GM19043 (cell line): Measurements from ENCODE around the gene PCBP4.

Experiments
- ATAC-seq: cut with Tn5 transposase; IDR thresholded peaks from one replicate; pipeline ENCODE4 v1.9.1; 2021; ENCODE audit warnings: low read depth; ENCODE audit not compliant: unreplicated experiment

The PCBP4 gene

DNA sequence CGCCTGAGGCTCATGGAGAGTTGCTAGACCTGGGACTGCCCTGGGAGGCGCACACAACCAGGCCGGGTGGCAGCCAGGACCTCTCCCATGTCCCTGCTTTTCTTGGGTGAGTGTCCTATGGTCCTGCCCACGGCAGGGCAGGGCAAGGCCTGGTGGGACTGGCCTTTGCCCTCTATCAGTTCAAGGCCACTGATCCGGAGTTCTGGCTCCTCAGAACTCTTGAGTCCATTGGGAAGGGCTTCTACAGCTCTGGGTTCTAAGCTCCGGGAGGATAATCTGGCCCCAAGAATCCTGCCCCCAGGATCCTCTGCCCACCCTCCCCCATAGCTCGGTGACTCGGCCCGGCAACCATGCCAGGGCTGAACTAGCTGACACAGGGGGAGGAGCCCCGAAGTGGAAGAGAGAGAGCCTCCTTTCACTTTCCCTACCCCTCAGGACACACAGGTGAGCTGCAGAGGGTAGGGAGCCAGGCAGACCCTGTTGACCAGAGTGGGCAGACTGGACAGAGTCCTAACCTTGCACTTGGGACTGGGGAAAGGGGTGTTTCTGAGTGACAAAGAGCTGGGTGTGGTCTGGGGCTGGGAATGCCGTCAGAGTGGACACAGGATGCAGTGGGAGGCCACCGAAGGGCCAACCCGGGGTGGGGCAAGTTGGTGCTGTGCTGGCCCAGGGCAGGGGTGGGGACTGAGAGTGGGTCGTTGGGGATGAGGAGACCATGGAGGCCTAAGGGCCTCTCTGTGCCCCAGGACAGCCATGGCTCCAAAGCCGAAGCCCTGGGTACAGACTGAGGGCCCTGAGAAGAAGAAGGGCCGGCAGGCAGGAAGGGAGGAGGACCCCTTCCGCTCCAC lies 24.4 kb downstream of the PCBP4 start:
- peak; percentile 26 for ATAC-seq

DNA sequence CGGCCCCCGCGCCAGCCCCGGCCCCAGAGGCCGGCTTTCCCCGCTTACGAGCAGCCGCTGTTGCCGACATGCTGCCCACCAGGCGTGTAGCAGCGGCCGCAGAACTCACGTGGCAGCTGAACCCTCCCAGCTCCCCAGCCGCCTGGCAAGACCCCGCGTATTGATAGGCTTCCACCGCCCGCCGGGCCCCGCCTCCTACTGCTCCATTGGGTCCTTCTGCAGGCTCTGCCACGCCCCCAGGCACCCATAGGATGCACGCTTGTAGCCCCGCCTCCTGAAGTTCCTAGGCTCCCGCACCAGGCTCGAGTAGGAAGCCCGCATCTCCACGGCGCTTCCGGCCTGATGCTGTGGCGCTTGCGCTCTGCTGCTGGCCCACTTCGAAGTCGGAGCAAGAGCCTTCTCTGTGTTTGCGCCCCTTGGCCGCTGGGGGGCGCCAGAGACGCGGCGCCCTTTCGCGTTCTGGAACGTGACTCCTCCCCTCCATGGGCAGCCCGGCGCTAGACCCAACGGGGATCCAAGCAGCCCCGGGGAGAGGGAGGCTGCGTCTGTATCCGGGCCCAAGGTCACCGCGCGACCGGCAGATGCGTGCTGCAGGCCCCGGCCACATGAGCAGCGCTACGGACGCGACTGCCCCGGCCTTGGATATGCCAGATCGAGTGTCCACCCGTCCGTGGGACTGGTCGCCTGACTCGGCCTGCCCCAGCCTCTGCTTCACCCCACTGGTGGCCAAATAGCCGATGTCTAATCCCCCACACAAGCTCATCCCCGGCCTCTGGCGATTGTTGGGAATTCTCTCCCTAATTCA lies 25.3 kb downstream of the PCBP4 start, which contains the start of the genes PARP3 and RRP9:
PARP3 (plus strand) TSS at position 566 of the 805 bp plus-strand sequence. CDS start 993 bp downstream, outside the sequence.
RRP9 (minus strand) TSS at position 107 of the 805 bp plus-strand sequence; CDS start at position 70, 37 bp downstream.
- peak; percentile 84 for ATAC-seq

DNA sequence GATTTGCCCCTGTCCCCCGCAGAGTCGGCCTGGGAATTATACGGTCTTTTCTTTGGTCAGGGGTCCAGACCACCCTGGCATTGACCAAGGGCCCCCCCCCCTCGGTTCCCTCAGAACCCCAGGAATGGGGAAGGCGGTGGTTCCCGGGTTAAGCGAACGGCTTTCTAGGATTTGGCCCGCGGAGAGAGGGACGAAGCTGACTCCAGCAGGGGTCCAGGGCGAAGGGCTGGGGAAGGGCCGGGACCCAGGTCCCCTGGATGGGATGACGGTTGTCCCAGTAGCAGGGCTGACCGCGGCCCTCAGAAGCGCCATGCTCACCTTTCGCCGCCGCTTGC lies 25.8 kb downstream of the PCBP4 start:
- ATAC-seq = no peak

DNA sequence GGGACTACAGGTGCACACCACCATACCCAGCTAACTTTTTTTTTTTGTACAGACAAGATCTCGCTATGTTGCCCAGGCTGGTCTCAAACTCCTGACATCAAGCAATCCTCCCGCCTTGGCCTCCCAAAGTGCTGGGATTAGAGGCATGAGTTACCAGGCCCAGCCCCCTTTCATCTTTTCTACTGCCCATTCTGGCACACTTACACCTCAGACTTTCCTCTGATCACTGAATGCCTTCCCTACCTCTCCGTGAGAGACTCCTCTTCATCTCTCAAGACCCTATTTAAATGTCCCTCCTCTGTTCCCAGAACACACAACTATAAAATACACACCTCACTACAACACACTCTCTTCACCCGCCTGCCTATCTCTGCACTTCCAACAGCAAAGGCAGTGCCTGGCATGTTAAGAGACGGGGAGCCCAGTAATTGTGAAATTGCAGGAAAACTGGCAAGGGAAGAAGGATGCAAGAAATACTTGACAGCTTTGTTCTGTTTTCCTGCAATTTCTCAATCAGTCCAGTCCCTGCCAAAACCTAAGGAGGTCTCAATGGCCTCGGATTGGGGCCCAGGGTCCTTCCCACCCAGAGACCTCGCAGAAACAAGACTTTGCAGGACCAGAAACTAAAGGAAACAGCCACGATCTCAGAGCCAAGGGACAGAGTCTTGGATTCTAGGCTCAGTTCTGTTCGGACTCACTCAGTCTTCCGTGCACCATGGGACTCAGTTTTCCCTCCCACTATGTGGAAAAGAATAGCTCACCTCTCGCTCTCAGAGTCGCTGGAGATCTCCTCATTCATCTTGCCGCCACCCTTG lies 26.4 kb downstream of the PCBP4 start:
- ATAC-seq = no peak

DNA sequence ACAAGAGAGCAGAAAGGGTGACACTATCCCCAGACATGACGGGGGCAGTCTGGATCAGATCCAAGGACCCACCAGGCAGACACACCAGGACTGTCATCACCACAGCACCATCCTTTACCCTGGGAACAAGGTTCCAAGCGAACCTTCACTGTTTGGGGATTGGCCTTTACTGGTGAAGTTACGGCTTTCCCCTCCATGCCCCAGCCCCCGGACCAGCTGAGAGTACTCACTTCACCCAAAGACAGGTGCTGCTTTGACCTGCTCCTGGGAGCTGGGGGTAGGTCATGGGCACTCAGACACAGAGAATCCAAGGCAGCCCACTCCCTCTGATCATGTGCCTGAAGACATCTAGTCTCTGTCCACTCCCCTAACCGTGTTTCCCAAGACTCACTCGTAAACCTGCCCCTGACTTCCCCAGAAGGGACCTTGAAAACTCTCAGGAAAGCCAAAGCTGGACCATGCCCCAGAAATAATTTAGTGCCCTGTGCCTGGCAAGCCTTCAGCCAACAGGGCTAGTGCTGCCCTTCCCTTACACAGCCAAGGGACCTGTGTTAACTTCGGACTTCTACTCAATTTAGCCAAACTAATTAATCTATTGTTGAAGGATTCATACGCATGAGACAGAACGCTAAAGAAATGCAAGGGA lies 28.4 kb downstream of the PCBP4 start:
- ATAC-seq = no peak

DNA sequence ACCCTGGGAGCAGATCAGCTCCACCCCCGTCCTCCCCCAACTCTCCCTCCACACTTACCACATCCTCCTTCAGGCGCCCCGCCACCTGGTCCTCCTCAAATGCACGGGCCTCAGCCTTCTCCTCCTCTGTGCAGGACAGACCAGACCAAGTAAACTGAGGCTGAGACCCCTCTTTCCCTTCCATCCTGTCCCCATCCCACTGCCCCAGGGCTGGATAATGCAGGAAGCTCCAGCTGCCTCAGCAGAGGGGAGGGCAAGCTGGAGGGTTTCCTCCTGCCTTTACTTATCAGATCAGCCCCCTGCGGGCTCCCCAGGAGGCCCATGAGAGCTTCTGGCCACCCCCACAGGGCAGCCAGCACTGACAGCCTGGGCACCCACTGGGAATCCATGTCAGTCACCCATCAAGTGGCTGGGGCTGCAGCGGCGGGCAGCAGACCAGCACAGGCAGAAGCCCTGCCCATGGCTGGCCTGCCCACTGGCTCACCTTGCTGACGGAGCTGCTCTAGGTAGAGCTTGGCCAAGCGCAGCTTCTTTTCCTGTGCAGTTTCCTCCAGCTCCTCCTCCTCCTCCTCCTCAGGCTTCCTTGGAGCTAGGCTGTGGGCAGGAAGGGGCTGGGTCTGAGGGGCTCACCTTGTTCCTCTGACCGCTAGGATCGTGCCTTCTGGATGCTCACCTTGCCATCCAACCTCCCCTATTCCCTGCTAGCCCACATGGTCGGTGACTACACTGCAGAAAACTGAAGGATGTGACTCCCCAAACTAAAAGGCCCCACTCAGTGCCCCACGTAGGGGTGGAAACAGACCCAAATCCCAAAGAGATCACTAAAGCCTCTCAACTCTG lies 29.4 kb downstream of the PCBP4 start:
- ATAC-seq = no peak

- no peak for ATAC-seq
Observed at GRCh38 chr3:51937014-51937413, 30.2 kb downstream of the PCBP4 start.

DNA sequence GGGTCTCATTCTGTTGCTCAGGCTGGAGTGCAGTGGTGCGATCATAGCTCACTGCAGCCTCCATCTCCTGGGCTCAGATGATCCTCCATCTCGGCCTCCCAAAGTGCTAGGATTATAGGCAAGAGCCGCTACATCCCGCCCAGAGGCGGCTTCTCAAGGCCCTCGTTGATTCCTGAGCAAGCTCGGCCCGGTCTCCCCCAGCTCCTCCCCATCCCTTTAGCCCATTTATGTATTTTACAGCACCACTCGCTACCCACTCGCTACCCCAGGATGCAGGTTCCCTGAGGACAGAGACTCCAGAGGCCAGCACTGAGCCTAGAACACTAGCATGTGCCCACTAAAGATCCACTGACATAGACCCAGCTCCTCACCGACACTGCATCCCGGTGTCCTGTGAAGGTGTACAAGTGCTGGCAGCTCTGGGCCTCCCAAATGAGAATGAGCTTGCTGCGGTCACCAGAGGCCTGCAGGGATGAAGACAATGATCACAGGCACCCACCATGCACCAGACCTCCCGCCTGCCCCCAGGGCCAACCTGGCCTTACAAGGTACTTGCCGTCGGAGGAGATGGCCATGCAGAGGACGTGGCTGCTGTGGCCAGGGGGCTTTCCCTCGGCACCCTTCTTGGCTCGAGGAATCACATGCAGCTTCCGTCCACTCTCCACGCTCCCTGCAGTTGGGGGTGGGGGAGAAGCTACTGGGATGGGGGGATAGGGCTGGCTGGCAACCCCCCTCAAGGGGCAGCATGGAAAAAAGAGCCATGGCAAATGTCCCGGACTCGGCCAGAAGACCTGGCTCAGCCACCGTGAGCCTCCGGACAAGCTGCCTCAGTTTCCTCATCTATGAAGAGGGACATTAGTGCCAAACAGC lies 31.1 kb downstream of the PCBP4 start:
- no peak for ATAC-seq

DNA sequence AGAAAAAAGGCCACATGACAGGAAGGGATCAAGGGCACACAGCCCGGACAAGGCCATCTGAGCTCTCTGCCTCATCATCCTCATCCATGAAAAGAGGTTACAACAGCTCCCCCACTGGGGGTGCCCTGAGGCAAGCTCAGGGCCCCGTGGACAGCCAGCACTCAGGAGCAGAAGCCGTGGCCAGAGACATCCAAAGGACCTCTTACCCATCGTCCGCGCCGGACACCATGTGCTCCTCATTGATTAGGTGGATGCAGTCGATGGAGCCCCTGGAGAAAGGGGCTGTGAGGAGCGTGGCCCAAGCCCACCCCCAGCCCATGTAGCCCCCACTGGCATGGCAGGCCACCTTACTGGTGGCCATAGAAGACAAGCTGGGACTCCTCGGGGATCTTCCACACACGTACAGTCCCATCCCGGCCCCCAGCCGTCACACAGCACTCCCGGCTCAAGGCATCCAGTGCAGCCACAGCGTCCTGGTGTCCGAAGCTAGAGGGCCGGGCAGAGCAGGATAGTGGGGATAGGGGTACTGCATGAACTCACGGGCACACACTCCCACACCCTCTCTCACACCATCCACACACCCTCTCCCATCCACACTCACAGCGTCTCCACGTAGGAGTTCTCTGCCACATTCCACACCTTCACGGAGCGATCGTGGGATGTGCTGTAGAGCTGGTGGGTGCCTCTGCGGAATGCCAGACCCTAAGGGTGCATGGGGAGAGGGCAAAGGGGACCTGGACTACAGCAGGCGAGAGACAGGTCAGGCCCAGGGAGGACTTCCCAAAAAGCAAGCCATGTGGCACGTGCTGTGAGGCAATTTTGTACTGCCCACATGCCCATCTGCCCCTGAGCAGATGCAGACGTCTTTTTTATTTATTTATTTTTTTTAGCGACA lies 32.0 kb downstream of the PCBP4 start:
- no peak for ATAC-seq

DNA sequence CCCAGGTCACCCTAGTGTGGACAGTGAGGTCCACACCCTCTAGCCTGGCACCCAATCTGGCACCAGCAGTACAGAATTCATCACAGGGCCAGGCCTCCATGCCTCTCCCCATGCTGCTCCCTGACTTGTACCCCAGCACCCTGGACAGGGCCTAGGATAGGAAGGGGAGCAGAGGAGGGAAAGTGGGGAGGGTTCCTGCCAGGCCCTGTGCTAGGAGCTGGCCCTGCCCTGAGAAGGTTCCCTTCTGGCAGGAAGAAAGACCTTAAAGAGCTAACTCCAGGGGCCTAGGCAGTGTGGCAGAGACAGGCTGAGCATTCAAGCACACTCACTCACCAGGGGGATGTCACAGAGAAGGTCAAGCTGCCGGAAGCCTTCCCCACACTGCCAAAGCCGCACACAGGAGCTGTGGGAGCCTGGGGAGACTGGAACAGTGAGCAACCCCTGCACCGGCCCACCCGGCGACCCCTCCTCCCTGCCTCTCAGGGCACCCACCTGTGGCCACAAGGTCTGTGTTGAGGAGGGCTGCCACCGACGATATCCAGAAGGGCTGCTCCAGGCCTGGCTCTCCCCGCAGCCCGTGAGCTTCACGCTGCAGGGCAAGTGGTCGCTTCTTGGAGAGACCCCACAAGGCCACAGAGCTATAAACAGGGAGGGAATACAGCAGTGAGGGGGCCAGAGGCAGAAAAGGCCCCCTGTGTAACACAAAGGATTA lies 33.0 kb downstream of the PCBP4 start:
- no peak for ATAC-seq

- no peak for ATAC-seq
Observed at GRCh38 chr3:51933471-51934138, 33.6 kb downstream of the PCBP4 start.

GRCh38 chr3:51932471-51933370 lies 34.5 kb downstream of the PCBP4 start:
- no peak for ATAC-seq

DNA sequence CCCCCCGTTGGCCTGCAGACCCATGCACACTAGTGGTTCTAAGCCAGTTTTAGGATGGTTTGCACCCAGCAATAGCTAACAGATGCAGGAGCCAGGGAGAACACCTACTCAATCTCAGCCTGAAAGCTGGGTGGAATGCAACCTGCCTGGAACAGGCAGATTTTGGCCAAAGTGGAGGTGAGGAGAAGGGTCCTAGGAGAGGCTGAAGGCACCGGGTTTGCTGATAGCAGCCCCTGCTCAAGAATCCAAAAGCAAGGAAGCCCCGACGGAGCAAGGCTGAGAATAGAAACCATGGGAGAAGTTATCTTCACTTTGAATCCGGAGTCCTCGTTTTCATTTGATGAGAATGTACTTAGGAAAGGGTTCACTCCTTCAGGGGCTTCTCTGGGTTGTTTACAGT lies 35.5 kb downstream of the PCBP4 start:
- ATAC-seq = no peak

- no peak for ATAC-seq
Observed at GRCh38 chr3:51930439-51930838, 36.8 kb downstream of the PCBP4 start.

GRCh38 chr3:51929420-51930003 lies 37.7 kb downstream of the PCBP4 start:
- no peak for ATAC-seq
